ENCODE measurements around the gene MEN1.

Gene MEN1

DNA sequence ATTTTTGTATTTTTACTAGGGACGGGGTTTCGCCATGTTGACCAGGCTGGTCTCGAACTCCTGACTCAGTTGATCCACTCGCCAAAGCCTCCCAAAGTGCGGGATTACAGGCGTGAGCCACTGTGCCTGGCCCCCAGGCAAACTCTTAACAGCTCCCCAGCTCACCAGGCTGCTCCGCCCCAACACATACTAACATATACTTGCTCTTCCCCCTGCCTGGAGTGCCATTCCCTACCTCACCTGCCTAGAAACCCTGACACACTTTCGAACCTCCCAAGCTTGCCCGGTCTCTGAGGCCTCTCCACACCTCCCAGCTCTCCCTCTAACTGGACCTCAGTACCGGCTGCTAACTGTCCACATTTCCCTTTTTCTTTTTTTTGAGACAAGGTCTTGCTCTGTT lies 15.8 kb downstream of the MEN1 start:
- FAIRE-seq = no peak
- no peak for TF ChIP-seq PAX5 (IDR thresholded peaks at IDR 0.05; ENCODE audit: insufficient read depth, low read length, severe bottlenecking)
- no peak for TF ChIP-seq POLR2A (IDR thresholded peaks at IDR 0.05; ENCODE audit: low read depth, low read length)
- DNase-seq (ENCODE audit: insufficient read length, low spot score) = no peak

DNA sequence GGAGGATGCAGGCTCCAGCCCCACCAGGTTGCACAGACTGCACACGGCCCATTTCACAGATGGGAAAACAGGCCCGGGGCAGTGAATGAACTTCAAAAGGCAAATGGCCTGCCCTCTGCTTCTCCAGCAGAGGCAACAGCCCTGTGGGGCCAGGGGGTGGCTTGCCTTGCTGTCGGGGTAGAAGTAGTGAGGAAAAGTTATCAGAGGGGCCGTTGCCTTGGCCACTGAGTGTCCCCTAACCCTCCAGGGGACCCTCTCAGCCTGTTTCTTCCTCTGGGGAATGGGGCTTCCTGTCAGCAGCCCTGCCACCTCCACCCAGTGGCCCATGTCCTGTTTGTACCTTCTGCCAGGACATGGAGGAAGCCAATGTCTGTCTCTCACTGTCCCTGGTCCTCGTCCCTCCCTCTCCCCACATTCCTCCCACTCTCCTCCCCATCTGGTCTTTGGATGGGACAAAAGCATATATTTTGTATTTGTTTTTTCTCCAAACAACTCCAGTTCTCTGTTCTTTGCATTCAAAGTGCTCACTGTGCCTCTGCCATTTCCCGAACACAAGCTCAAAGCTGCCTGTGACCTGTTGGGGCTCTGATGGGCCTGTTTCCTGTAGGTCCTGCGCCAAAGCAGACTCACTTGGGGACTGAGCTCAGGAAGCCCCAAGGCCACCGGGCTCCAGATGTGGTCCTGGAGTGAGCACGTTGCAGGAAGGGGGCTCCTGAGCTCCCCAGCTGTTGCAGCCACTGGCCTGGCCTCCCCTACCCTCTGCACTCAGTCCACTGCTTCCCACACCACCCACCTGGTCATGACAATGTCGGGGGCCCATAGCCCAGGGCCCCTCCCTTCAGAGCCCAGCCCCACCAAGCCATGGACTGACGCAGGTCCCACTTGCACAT lies 16.8 kb downstream of the MEN1 start:
- no peak for DNase-seq (ENCODE audit: insufficient read length, low spot score)
- TF ChIP-seq POLR2A (IDR thresholded peaks at IDR 0.05; ENCODE audit: low read depth, low read length) (no peak), TAF1 (IDR thresholded peaks at IDR 0.05; ENCODE audit: low read depth, low read length) (no peak), SPI1 (IDR thresholded peaks at IDR 0.05; ENCODE audit: low read depth, low read length) (no peak), POU2F2 (IDR thresholded peaks at IDR 0.05; ENCODE audit: low read depth, low read length) (no peak), PAX5 (IDR thresholded peaks at IDR 0.05; ENCODE audit: insufficient read depth, low read length, severe bottlenecking) (no peak), POLR2AphosphoS5 (IDR thresholded peaks at IDR 0.05; ENCODE audit: low read depth, low read length) (no peak)
- no peak for FAIRE-seq

- TF ChIP-seq TAF1 (IDR thresholded peaks at IDR 0.05; ENCODE audit: low read depth, low read length) = no peak
- TF ChIP-seq POU2F2 (IDR thresholded peaks at IDR 0.05; ENCODE audit: low read depth, low read length) = no peak
- TF ChIP-seq SPI1 (IDR thresholded peaks at IDR 0.05; ENCODE audit: low read depth, low read length) = no peak
- TF ChIP-seq POLR2A (IDR thresholded peaks at IDR 0.05; ENCODE audit: low read depth, low read length) = no peak
- TF ChIP-seq PAX5 (IDR thresholded peaks at IDR 0.05; ENCODE audit: insufficient read depth, low read length, severe bottlenecking) = no peak
- TF ChIP-seq POLR2AphosphoS5 (IDR thresholded peaks at IDR 0.05; ENCODE audit: low read depth, low read length) = no peak
- DNase-seq (ENCODE audit: insufficient read length, low spot score) = no peak
- FAIRE-seq = no peak
These were observed 17.9 kb downstream of the MEN1 start for GRCh38 chr11:64792482-64792881.

DNA sequence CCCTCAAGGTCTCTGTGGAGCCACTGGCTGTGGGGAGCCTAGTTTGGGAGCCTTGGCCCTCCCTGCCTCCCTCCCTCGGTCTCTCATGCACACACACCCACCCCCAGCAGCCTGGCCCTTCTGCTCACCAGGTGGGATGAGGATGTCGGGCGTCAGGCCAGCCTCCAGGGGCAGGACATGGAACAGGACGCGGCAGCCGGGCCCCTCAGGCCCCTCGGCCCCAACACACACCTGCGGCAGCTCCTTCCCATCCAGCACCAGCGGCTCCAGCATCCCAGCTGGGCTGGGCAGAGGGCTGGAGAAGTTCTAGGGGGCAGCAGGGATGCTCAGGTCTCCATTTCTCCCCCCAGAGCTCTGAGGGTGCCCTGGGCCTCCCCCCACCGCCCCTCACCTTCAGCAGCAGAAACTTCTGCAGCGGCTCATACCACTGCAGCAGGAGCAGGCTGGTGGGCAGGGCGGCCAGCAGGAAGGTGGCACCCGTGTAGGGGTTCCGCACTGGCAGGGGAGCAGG lies 18.5 kb downstream of the MEN1 start:
- DNase-seq (ENCODE audit: insufficient read length, low spot score) = no peak
- FAIRE-seq = no peak
- no peak for TF ChIP-seq SPI1 (IDR thresholded peaks at IDR 0.05; ENCODE audit: low read depth, low read length)

DNA sequence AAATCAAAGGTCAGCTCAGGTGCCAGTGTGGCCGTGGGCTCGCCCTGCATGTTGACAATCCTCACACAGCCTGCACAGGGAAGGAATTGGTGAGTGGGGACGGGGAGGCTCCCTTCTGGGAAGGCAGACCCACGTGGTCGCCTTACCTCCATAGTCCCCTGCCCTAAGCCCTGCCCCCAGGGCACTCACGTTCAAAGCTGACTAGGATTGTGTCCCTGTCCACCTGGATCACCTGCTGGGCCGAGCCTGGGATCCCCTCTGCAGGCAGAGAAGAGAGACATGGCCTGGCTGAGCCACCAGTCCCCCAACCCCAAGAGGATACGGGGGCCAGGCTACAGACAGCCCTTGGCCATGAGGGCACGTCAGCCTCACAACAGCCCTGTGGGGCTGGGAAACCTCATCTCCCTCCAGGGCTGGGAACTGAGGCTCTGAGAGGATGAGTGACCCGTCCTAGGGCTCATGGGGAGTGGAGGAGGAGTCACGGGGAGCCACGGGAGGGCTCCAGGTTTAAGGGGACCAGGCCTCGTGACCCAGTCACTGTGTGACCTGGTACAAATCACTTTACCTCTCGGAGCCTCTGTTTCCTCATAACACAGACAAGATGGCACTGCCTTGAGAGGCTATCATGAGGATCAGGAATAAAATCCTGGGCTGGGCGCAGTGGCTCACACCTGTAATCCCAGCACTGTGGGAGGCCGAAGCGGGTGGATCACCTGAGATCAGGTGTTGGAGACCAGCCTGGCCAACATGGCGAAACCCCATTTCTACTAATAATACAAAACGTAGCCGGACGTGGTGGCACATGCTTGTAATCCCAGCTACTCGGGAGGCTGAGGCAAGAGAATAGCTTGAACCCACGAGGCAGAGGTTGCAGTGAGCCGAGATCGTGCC lies 19.9 kb downstream of the MEN1 start:
- TF ChIP-seq POLR2AphosphoS5 (IDR thresholded peaks at IDR 0.05; ENCODE audit: low read depth, low read length) (no peak), PAX5 (IDR thresholded peaks at IDR 0.05; ENCODE audit: insufficient read depth, low read length, severe bottlenecking) (no peak), POLR2A (IDR thresholded peaks at IDR 0.05; ENCODE audit: low read depth, low read length) (no peak), POU2F2 (IDR thresholded peaks at IDR 0.05; ENCODE audit: low read depth, low read length) (no peak), SPI1 (IDR thresholded peaks at IDR 0.05; ENCODE audit: low read depth, low read length) (no peak), TAF1 (IDR thresholded peaks at IDR 0.05; ENCODE audit: low read depth, low read length) (no peak)
- FAIRE-seq = no peak

DNA sequence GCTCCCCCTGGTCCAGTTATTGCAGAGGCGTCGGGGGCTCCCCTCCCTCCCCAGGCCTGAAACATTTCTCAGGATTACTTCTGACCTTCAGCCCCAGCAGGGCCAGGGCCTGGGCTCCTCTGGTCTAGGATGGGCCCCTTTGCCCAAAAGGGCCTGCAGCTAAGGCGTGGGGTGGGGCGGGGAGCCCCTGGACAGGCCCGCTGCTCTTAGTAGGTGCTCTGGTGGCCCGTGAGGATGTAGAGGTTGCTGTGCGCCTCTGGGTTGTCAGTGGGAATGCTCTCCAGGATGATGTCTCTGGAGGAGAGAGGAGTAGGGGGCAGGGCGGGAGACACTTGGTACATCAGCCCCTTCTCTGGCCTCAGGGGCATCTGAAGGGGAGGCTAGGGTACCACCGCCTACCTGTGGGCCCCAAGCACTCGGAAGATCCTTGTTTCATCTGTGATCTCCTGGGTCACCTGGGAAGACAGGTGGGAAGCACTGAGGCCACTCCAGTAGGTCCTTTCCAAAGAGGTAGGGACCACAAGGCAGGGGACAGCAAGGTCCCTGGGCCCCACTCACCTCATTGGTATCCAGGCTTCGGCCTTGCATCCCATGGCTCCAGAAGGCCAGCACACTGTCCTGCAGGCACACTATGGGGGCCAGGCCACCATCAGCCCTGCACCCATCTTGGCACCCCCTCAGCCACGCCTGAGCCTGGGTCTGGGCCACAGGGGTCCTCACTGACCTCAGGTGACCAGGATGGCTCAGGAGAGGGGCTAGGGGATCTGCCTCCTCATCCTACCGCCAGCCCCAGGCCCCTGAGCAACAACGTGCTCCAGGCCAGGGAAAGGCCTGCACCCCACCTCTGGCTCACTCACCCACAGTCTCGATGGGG lies 20.8 kb downstream of the MEN1 start:
- DNase-seq (ENCODE audit: insufficient read length, low spot score) = no peak
- TF ChIP-seq TAF1 (IDR thresholded peaks at IDR 0.05; ENCODE audit: low read depth, low read length) = no peak
- FAIRE-seq = no peak

More for the DNA sequence above, 19.9 kb downstream of the MEN1 start:
- DNase-seq (ENCODE audit: insufficient read length, low spot score) = no peak

DNA sequence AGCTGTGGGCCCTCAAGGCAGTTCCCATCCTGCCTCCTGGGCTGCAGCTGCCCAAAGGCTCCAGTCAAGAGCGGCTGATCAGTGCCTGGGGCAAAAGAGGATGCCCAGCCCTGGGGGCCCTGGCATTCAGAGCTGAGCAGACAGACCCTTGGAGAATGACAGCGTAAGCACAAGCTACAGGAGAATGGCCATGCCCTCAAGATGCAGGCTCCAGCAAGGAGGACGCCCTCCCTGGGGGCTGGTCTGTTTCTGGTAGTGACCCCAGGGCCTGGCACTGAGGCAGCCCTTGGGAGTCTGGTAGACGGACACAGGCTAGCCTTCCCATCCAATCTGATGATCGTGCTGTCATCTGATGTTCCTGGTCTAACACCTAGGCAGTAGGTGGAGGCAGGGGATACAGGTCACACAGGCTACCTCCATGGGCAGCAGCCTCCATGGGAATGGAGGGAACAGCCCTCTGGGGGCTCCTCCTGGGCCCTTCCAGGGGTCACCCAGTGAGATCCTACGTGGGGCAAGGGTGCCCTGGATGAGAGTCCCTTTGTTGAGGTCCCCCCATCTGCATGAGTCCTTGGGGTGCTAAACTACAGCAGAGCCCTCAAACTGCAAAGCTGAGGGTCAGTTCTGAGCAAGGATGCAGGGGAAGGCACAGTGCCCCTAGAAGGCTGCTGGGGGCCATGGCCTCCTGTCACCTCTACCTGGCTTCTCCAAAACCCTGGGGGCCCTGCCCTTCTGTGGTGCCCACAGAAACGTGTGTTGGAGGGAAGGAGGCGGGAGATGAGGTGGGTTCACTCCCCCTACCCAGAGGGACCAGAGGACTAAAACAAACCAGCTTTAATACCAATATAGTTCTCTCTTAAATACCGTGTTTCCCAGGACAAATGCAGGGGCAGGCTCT lies 21.8 kb downstream of the MEN1 start:
- DNase-seq (ENCODE audit: insufficient read length, low spot score) (no peak), FAIRE-seq (no peak)
- TF ChIP-seq POLR2A (IDR thresholded peaks at IDR 0.05; ENCODE audit: low read depth, low read length) = no peak
- TF ChIP-seq SPI1 (IDR thresholded peaks at IDR 0.05; ENCODE audit: low read depth, low read length) = no peak
- no peak for TF ChIP-seq TAF1 (IDR thresholded peaks at IDR 0.05; ENCODE audit: low read depth, low read length)
- no peak for TF ChIP-seq POLR2AphosphoS5 (IDR thresholded peaks at IDR 0.05; ENCODE audit: low read depth, low read length)
- no peak for TF ChIP-seq PAX5 (IDR thresholded peaks at IDR 0.05; ENCODE audit: insufficient read depth, low read length, severe bottlenecking)
- no peak for TF ChIP-seq POU2F2 (IDR thresholded peaks at IDR 0.05; ENCODE audit: low read depth, low read length)

GRCh38 chr11:64787526-64788320 lies 22.6 kb downstream of the MEN1 start:
- TF ChIP-seq POLR2A (IDR thresholded peaks at IDR 0.05; ENCODE audit: low read depth, low read length) = no peak
- DNase-seq (ENCODE audit: insufficient read length, low spot score) (peak; percentile 74), FAIRE-seq (peak; percentile 65)
